NCI-H1105 (cell line): ENCODE measurements around the gene OR13C5.
"Not testable (repeated sequence)": the region's sequence is repeated elsewhere in the genome, so short reads cannot be mapped to it uniquely, and the experiment has no call there.

Experiments used
- DNase-seq: peaks from one replicate; lab custom pipeline; 2025; lab: John Stamatoyannopoulos, UW

The OR13C5 gene, protein sequence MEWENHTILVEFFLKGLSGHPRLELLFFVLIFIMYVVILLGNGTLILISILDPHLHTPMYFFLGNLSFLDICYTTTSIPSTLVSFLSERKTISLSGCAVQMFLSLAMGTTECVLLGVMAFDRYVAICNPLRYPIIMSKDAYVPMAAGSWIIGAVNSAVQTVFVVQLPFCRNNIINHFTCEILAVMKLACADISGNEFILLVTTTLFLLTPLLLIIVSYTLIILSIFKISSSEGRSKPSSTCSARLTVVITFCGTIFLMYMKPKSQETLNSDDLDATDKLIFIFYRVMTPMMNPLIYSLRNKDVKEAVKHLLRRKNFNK

DNA sequence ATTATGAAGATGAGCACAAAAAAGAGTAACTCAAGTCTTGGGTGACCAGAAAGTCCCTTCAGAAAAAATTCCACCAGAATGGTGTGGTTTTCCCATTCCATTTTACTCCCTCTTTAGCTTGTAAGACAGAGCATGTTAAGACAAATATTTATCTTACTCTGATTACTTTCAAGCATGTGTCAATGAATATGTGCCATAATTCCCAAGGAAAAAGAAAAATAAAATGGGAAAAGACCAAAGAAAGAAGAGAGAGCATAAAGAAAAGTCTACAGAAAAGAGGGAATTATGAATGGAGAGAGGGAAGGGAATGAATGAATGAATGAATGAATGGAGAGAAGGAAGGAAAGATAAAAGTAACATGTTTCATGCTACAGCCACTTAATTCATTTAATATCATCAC lies at the start of gene OR13C5:
Gene OR13C5, minus strand, starts transcription at position 101 of the 400 bp plus-strand sequence. Its CDS starts 0 bp downstream, at position 101.
- DNase-seq: not testable (repeated sequence)

DNA sequence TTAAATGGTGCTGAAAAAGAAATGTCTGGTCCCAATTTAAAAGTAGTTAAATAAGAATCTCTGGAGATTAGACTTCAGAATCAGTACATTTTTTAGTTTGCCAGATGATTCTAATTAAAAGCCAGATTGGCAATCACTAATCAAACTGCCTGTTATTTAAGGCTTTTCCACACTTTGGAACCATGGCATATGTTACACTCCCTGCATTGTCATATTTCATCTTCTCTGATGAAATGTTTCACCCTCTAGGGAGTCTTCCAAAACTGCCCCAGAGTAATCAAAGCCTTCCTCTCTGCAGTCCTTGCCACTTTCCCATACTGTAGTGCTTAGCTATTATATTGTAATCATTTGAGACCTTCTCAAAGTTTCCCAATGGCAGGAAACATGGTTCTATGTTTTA lies 36.2 kb upstream of the OR13C5 start:
- DNase-seq: no peak

DNA sequence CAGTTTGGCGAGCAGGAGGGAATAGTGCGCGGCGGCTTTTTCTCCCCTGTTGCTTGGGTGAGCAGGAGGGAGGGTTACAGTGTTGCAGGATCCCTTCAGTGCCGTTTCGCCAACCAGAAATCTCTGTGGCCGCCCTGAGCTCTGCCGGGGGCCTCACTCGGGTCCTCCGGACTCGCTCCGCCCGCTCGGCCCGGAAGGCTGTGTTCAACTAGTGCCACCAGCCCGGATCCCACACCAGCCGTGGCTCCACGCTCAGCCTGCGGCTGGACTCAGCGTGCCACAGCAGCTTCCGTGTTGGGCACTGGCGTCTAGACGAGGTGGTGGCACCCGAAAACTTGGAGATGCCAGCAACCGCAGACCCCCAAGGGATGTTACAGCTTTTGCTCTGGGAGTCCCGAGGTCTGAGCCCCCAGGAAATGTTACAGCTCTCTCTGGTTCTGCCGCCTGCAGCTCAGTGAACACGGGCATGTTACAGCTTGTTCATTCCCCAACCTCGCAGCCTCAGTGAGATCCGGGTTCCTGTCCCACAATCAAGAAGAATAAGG lies 34.8 kb upstream of the OR13C5 start:
- no peak for DNase-seq

DNA sequence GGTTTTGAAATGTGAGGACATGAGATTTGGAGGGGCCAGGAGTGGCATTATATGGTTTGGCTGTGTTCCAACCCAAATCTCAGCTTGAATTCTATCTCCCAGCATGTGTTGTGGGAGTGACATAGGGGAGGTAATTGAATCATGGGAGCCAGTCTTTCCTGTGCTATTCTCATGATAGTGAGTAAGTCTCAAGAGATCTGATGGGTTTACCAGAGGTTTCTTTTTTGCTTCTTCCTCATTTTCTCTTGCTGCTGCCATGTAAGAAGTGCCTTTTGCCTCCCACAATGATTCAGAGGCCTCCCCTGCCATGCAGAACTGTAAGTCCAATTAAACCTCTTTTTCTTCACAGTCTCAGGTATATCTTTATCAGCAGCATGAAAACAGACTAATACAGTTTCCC lies 26.8 kb upstream of the OR13C5 start:
- not testable (repeated sequence) for DNase-seq

- DNase-seq: no peak
These were observed 18.9 kb upstream of the OR13C5 start, which contains the start of gene OR13C9 for GRCh38 chr9:104618104-104618503. Gene OR13C9, minus strand, starts transcription at chr9:104618204. Its CDS starts 0 bp downstream, at chr9:104618204.

DNA sequence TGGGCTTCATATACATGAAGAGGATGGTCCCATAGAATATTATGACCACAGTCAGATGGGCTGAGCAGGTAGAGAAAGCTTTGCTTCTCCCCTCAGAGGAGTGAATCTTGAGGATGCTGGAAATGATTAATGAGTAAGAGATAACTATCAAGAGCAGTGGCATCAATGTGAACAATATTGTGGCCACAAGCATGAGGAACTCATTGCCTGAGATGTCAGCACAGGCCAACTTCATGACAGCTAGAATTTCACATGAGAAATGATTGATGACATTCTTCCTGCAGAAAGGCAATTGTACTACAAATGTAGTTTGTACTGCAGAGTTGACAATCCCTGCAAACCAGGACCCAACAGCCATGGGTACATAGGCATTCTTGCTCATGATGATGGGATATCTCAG lies 18.2 kb upstream of the OR13C5 start:
- no peak for DNase-seq

DNA sequence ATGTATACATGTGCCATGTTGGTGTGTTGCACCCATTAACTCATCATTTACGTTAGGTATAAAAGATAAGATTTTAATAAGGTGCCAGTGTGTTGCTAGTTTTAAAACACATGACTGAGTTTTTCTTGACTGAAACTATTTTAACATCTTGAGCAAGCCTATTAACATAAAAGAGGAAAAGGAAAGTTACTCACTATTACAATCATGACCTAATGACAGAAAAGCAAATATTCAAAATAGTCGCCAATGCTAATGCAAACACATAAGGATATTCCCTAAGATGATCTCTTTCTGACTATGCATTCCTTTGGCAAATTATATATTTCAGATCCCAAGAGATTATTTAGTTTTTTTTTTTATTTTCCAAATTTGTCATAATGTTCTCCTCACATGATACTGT lies 12.0 kb upstream of the OR13C5 start:
- DNase-seq: no peak

- DNase-seq: no peak
These were observed 9.1 kb upstream of the OR13C5 start for GRCh38 chr9:104608336-104608735.

GRCh38 chr9:104606152-104606551 lies 6.9 kb upstream of the OR13C5 start:
- peak; percentile 53 for DNase-seq

- not testable (repeated sequence) for DNase-seq
These were observed 6.3 kb upstream of the OR13C5 start, which contains the start of gene OR13C2 for GRCh38 chr9:104605527-104605926. Gene OR13C2, minus strand, starts transcription at chr9:104605627. Its CDS starts 0 bp downstream, at chr9:104605627.

DNA sequence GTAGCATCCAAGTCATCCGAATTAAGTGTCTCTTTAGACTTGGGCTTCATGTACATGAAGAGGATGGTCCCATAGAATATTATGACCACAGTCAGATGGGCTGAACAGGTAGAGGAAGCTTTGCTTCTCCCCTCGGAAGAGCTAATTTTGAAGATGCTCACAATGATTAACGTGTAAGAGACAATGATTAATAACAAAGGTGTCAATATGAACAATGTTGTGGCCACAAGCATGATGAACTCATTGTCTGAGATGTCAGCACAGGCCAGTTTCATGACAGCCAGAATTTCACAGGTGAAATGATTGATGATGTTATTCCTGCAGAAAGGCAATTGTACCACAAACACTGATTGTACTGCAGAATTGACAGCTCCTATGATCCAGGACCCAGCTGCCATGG lies 5.6 kb upstream of the OR13C5 start:
- DNase-seq: no peak

DNA sequence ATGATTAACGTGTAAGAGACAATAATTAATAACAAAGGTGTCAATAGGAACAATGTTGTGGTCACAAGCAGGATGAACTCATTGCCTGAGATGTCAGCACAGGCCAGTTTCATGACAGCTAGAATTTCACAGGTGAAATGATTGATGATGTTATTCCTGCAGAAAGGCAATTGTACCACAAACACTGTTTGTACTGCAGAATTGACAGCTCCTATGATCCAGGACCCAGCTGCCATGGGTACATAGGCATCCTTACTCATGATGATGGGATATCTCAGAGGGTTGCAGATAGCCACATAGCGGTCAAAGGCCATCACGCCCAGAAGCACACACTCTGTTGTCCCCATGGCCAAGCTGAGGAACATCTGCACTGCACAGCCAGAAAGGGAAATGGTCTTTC lies 464 bp downstream of the OR13C5 start:
- not testable (repeated sequence) for DNase-seq

GRCh38 chr9:104589626-104590025 lies 9.6 kb downstream of the OR13C5 start:
- no peak for DNase-seq

GRCh38 chr9:104586496-104587180 lies 12.6 kb downstream of the OR13C5 start:
- no peak for DNase-seq

DNA sequence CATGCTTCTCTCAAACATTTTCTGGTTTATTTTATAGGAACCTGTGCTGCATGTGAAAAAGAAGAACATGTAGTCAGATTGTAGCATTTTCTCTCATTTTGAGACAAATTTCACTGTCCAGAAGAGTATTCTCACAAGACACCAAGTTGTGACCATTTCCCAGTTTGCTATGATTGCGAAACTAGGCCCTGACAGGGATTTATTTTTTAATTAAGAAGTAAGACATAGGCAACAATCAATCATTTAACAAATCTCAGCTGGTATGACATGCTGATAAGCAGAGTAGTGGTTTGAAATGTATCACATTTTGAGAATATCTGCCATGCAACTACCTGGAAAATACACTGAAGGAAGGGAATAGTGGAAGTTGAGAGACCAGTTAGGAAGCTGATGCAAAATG lies 18.7 kb downstream of the OR13C5 start:
- DNase-seq: no peak

DNA sequence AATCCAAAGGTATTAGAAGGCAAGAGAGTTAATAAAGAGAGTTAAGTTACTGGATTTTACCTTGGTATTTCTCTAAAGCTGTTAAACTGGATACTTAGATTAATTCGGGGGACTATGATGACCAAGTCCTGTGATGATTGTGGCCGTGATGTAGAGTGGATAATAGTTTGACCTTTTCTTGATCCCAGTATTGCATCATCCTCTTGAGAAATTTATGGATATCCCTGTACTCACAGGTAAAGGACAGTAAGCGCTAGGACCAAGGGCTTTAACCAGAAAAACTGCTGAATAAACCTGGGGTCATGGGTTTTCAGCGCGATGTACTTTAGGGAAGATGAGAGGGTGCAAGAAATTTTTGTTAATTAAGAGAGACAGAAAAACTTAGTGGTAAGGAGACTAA lies 21.9 kb downstream of the OR13C5 start:
- no peak for DNase-seq

GRCh38 chr9:104575456-104575855 lies 23.8 kb downstream of the OR13C5 start:
- DNase-seq: no peak

- DNase-seq: no peak
These were observed 26.6 kb downstream of the OR13C5 start for GRCh38 chr9:104572612-104573011.

DNA sequence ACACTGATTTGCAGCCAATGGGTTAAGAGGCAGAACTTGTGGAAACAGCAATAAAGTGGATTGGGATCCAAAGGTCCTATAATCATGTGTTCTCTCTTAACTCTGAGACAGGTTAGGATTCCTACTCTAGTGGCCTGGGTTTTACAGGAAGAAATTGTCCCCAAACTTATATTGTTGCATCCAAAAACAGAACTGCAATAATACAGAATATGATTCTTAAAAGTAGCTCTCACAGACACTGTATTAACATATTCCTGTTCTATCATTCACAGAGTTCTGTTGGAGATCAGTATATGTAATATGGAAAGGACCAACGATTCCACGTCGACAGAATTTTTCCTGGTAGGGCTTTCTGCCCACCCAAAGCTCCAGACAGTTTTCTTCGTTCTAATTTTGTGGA lies 30.3 kb downstream of the OR13C5 start, which contains the start of gene OR13C8:
Gene OR13C8, plus strand, starts transcription at position 301 of the 400 bp plus-strand sequence. Its CDS starts 0 bp downstream, at position 301.
- no peak for DNase-seq

DNA sequence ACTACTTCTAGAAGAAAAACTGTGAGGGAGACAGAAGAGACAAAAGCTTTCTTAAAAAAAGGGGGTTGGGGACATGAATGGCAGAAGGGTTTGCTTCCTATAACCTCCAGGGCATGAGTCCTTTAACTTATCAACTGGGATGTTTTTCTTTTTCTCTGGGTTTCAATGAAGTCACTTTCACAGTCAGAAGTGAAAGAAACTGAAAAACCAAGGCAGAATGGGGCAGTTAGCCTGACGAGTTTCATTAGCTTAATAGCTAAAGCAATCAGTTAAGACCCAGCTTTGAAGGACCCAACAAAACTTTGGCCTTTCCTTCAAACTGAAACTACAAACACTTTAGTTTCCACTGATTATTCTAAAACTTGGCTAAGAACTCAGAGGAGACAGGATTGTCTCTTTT lies 34.9 kb downstream of the OR13C5 start:
- no peak for DNase-seq

GRCh38 chr9:104556830-104557634 lies 42.2 kb downstream of the OR13C5 start:
- no peak for DNase-seq

DNA sequence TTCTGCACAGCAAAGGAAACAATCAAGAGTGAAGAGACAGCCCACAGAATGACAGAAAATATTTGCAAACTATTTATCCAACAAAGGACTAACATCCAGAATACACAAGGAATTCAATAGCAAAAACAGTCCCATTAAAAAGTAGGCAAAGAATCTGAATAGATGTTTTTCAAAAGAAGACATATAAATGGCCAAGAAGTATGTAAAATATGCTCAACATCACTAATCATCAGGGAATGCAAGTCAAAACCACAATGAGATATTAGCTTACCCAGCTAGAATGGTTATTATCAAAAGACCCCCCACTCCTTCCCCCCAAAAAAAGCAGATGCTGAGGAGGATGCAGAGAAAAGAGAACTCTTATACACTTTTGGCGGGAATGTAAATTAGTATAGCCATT lies 43.7 kb downstream of the OR13C5 start:
- no peak for DNase-seq
